ENCODE data around the gene KSR1.

KSR1 gene

GRCh38 chr17:27575096-27575911 lies 119.1 kb downstream of the KSR1 start:
- DNase-seq, result no peak

- DNase-seq, result no peak
These were observed 119.6 kb downstream of the KSR1 start for GRCh38 chr17:27575912-27576252.

- no peak for DNase-seq
These were observed 120.3 kb downstream of the KSR1 start for GRCh38 chr17:27576477-27577083.

- DNase-seq, result no peak
These were observed 121.0 kb downstream of the KSR1 start for GRCh38 chr17:27577121-27577761.

GRCh38 chr17:27577884-27578717 lies 121.9 kb downstream of the KSR1 start:
- DNase-seq, result no peak

- DNase-seq, result peak; percentile 39
These were observed 122.5 kb downstream of the KSR1 start for GRCh38 chr17:27578718-27579085.

- DNase-seq, result no peak
These were observed 123.1 kb downstream of the KSR1 start for GRCh38 chr17:27579304-27579703.

GRCh38 chr17:27579897-27580321 lies 123.7 kb downstream of the KSR1 start:
- DNase-seq, result no peak

GRCh38 chr17:27581016-27581415 lies 124.8 kb downstream of the KSR1 start:
- DNase-seq, result no peak

- DNase-seq, result no peak
These were observed 126.4 kb downstream of the KSR1 start for GRCh38 chr17:27582696-27583095.

GRCh38 chr17:27585153-27585681 lies 129.0 kb downstream of the KSR1 start:
- no peak for DNase-seq

GRCh38 chr17:27585792-27586191 lies 129.5 kb downstream of the KSR1 start:
- no peak for DNase-seq

GRCh38 chr17:27586203-27586721 lies 130.0 kb downstream of the KSR1 start:
- DNase-seq, result no peak

GRCh38 chr17:27588354-27588753 lies 132.1 kb downstream of the KSR1 start:
- DNase-seq, result no peak

GRCh38 chr17:27590864-27591263 lies 134.6 kb downstream of the KSR1 start:
- DNase-seq, result no peak

- no peak for DNase-seq
These were observed 135.7 kb downstream of the KSR1 start for GRCh38 chr17:27591986-27592385.

GRCh38 chr17:27593232-27593856 lies 137.1 kb downstream of the KSR1 start:
- no peak for DNase-seq

GRCh38 chr17:27593857-27594255 lies 137.6 kb downstream of the KSR1 start:
- DNase-seq, result no peak

GRCh38 chr17:27595208-27595607 lies 139.0 kb downstream of the KSR1 start:
- DNase-seq, result no peak

- DNase-seq, result no peak
These were observed 139.8 kb downstream of the KSR1 start for GRCh38 chr17:27596096-27596495.

- no peak for DNase-seq
These were observed 140.4 kb downstream of the KSR1 start for GRCh38 chr17:27596566-27597187.

GRCh38 chr17:27597188-27597580 lies 140.9 kb downstream of the KSR1 start:
- no peak for DNase-seq

Measured in NK-92 treated with Interleukin-12 subunit alpha and Interleukin-12 subunit beta, amount 100 ng/mL, for 24 hours (cell line).